SU-DHL-6 (cell line): ENCODE measurements around the gene JAK1.

Experiments used
- EZH2phosphoT487 ChIP-seq: fragments of 200-600 bp; sonication (generic), shearing (Covaris generic); conservative IDR thresholded peaks from 2 replicates; pipeline ENCODE4 v1.6.1; 2018; ENCODE audit warnings: mild to moderate bottlenecking, antibody characterized with exemption, low read length, moderate library complexity, mixed read lengths
- TF ChIP-seq, protein P1 (sequence below): fragments of 200-600 bp; sonication (generic); IDR thresholded peaks from one replicate; pipeline ENCODE4 v1.5.1; 2017; ENCODE audit warnings: antibody characterized with exemption, mild to moderate bottlenecking, low read length, moderate library complexity; ENCODE audit not compliant: insufficient read depth, poor library complexity, severe bottlenecking

DNA sequence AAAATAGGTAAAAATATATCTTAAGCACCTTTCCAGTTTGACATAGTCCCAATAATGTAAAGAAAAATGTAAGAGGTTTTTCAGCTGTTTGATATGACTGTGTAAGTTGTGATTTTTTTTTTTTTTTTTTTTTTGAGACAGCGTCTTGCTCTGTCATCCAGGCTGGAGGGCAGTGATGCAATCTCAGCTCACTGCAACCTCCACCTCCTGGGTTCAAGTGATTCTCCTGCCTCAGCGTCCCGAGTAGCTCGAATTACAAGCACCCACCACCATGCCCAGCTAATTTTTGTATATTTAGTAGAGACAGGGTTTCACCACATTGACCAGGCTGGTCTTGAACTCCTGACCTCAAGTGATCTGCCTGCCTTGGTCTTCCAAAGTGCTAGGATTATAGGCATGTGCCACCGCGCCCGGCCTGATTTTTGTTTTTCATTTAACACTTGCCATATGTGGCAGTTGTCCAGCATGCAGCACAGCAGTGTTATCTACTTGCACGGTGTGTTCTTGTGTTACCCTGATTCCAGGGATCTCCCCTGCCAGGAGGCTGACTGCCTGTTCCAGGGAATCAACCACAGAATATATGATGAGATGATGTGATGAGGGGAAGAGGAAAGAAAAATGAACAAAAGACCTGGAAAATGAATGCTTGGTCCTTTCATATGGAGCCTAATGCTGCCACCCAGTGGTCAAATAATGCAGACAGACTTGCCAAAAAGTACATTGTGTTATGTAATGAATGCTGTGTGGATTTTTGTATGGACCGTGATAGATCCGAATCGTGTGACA is 142.5 kb downstream of the JAK1 start:
- no peak for TF ChIP-seq EZH2phosphoT487
- TF ChIP-seq, protein P1, sequence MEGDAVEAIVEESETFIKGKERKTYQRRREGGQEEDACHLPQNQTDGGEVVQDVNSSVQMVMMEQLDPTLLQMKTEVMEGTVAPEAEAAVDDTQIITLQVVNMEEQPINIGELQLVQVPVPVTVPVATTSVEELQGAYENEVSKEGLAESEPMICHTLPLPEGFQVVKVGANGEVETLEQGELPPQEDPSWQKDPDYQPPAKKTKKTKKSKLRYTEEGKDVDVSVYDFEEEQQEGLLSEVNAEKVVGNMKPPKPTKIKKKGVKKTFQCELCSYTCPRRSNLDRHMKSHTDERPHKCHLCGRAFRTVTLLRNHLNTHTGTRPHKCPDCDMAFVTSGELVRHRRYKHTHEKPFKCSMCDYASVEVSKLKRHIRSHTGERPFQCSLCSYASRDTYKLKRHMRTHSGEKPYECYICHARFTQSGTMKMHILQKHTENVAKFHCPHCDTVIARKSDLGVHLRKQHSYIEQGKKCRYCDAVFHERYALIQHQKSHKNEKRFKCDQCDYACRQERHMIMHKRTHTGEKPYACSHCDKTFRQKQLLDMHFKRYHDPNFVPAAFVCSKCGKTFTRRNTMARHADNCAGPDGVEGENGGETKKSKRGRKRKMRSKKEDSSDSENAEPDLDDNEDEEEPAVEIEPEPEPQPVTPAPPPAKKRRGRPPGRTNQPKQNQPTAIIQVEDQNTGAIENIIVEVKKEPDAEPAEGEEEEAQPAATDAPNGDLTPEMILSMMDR = peak; percentile 62
